Right lobe of liver (tissue), 4 donors: ENCODE measurements around the gene DNAJC9.

Experiments used
- CTCF ChIP-seq, 4 donors: fragments of 200-600 bp in 3 of 4; fragments of 450-650 bp in 1 of 4; IDR thresholded peaks; one replicate each; pipeline versions ENCODE4 v1.5.1 to v1.8.0; 2016 to 2022; ENCODE audit warnings: antibody characterized with exemption in 4 of 4, mild to moderate bottlenecking in 2 of 4
- POLR2A ChIP-seq: fragments of 450-650 bp; IDR thresholded peaks from one replicate; pipeline ENCODE4 v1.6.1; 2017; ENCODE audit warnings: antibody characterized with exemption, mild to moderate bottlenecking
- donor health status: DM: no; HTN: no; CAD: no.
- donor health status: DM: no; HTN: no; CAD: no.
- donor health status: DM: no; HTN: yes; CAD: no.

- TF ChIP-seq POLR2A (no peak), CTCF (IDR thresholded peaks at IDR 0.05) (no peak)
Measured at GRCh38 chr10:73211106-73211811, 35.8 kb downstream of the DNAJC9 start.
